ENCODE data around the gene OR11H6.

Gene OR11H6

DNA sequence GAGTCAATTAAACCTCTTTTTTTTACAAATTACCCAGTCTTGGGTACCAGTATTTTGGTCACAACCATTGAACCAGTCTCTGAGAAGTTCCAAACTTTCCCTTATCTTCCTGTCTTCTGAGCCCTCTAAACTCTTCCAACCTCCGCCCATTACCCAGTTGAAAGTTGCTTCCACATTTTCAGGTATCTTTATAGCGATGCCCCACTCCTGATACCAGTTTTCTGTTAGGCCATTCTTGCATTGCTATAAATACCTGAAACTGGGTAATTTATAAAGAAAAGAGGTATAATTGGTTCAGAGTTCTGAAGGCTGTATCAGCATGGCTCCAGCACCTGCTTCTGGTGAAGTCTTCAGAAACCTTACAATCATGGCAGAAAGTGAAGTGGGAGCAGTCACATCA is 50.6 kb downstream of the OR11H6 start:
- no peak for DNase-seq

All from DMS79 (cell line).